HEK293T (cell line): ENCODE measurements around the gene PALLD.

Experiments used
- FOXK2 ChIP-seq: fragments of 450-650 bp; IDR thresholded peaks from 2 replicates; pipeline ENCODE4 v1.6.1; 2016; ENCODE audit warnings: mild to moderate bottlenecking
- FOXM1 ChIP-seq: fragments of 450-650 bp; IDR thresholded peaks from 2 replicates; pipeline ENCODE4 v1.6.1; 2017; ENCODE audit warnings: mild to moderate bottlenecking, borderline replicate concordance
- HDGF ChIP-seq: fragments of 450-650 bp; IDR thresholded peaks from 2 replicates; pipeline ENCODE4 v1.6.1; 2017; ENCODE audit warnings: antibody characterized with exemption, borderline replicate concordance
- SP1 ChIP-seq: fragments of 450-650 bp; IDR thresholded peaks from 2 replicates; pipeline ENCODE4 v1.6.1; 2017
- SUZ12 ChIP-seq: fragments of 450-650 bp; IDR thresholded peaks from 2 replicates; pipeline ENCODE4 v1.6.1; 2016; ENCODE audit warnings: mild to moderate bottlenecking
- TARDBP ChIP-seq: fragments of 450-650 bp; IDR thresholded peaks from 2 replicates; pipeline ENCODE4 v1.6.1; 2016
- TF ChIP-seq, protein P1 (sequence below): fragments of 450-650 bp; IDR thresholded peaks from 2 replicates; pipeline ENCODE4 v1.6.1; 2016

GRCh38 chr4:168882650-168883233 is 385.9 kb downstream of the PALLD start:
- TF ChIP-seq FOXM1 (no peak), SP1 (no peak), SUZ12 (no peak), FOXK2 (no peak), HDGF (no peak), TARDBP (no peak)
- TF ChIP-seq, protein P1, sequence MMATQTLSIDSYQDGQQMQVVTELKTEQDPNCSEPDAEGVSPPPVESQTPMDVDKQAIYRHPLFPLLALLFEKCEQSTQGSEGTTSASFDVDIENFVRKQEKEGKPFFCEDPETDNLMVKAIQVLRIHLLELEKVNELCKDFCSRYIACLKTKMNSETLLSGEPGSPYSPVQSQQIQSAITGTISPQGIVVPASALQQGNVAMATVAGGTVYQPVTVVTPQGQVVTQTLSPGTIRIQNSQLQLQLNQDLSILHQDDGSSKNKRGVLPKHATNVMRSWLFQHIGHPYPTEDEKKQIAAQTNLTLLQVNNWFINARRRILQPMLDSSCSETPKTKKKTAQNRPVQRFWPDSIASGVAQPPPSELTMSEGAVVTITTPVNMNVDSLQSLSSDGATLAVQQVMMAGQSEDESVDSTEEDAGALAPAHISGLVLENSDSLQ = no peak
